Globus pallidus (tissue), 1 donor: ENCODE data around the gene FITM2.
"Not testable (repeated sequence)": the region's sequence is repeated elsewhere in the genome, so short reads cannot be mapped to it uniquely, and the experiment has no call there.

Source experiments
- DNase-seq: peaks from one replicate; pipeline ENCODE4 v3.0.0-alpha.2; 2015; ENCODE audit warnings: low spot score

The FITM2 gene

DNA sequence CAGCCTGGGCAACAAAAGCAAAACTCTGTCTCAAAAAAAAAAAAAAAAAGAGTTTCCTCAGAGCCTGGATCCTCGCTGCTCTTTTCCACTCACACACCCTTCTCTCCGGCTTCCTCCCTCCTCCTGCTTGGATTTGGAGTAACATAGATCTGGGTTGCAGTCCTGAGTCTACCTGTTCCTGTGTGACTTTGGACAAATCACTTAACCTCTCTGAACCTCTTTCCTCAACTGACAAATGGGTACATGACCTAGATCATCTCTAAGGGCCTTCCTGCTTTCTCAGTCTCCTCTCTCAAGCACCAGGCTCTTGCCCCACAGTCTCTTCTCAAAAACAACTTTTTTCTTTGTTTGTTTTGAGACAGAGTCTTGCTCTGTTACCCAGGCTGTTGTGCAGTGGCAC, 20.2 kb upstream of the FITM2 start:
- DNase-seq, result no peak

DNA sequence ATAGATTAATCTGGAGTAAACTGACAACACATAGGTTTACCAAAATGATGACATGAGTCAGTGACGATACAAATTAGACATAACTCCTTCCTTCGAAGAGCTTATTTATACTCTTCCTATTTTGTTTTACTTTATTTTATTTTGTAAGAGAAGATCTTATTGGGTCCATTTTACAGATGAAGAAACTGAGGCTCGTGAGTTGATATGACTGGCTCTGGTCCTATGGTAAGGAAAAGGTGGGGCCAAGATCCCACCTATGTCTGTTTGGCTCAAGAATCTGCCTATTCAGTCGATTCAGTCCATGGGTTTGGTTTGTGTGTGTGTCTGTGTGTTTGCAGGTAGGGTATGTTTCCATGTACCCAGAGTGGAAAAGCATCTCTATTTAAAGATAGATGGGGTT, 17.4 kb upstream of the FITM2 start:
- no peak for DNase-seq

DNA sequence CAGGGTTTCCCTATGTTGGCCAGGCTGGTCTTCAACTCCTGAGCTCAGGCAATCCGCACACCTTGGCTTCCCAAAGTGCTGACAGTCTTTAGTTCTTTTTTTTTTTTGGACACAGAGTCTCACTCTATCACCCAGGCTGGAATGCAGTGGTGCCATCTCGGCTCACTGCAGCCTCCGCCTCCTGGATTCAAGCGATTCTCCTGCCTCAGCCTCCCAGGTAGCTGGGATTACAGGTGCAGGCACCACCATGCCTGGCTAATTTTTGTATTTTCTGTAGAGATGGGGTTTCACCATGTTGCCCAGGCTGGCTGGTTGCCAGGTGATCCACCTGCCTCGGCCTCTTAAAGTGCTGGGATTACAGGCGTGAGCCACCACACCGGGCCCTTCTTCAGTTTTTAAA, 16.7 kb upstream of the FITM2 start:
- DNase-seq, result not testable (repeated sequence)

DNA sequence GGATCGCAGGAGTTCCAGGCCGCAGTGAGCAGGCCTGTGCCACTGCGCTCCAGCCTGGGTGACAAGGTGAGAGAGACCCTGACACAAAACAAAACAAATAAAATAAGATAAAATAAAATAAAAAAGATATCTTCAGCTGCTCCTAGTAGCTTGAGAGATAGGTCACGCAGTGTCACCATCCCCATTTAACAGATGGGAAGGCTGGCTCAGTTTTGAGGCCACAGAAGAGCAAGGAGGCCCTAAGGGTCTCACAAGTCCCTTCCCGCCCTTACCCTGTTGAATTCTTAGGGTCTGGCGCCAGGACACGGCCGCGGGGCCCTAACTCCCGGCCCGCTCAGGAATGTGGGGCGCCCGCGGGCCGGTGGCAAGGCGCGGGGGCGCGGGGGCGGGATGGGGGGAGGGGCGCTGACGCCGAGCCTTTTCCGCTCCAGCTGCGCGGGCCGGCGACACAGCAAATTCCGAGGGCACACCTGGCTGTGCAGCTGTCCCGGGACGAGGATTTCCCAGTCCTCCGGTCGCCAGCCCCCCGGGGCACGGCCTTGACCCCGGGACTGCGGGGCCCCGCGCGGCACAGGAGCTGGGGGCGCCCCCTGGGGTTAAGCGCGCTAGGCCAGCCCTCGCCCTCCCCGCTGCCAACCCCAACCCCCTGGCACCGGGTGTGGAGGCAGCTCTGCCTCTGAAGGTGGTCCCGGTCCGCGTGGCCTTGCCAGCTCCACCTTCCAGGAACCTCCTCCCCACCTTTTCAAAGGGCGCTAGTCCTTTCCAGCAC, 15.6 kb upstream of the FITM2 start:
- DNase-seq, result no peak

DNA sequence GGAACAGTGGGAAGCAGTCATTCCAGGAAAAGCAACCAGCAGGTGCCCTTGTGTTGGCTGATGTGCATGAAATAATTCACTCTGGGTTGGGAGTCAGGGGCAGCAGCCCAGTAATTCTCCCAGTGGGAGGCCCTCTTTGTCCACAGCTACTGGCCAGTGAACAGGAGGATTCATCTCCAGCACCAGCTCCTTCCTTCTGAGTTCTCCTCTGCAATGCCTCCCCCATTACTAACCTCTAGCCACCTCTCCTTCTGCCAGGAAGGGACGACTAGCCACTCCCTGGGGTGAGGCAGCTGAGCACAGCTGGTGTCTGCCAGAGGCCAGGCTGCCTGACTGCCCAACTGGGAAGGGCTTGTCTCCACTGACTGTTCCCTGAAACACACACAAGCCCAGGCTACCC, 13.3 kb upstream of the FITM2 start:
- no peak for DNase-seq

DNA sequence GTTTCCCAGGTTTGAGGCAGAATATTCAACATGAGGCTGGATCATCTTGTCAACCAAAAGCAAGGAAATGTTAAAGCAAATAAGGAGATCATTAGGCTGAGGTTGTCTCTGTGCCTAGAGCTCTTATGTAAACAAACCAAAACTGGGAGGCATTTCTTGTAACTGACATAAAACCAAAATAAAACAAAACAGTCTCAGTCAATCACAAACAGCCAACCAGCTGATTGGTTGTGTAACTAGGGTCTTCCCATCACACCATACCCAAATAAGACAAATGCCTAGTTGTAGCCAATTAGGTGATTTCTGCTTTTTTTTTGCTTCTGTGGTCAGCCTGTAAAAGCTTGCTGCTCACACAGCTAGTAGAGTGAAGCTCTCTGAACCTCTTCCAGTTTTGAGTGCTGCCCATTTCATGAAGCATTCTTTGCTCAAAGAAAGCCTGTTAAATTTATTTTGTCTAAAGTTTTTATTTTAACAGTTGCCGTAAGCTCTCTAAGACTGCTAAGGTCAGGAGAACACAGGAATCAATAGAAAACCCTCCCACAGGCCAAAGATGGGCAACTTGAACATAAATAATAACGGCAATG, 8.9 kb upstream of the FITM2 start:
- no peak for DNase-seq

DNA sequence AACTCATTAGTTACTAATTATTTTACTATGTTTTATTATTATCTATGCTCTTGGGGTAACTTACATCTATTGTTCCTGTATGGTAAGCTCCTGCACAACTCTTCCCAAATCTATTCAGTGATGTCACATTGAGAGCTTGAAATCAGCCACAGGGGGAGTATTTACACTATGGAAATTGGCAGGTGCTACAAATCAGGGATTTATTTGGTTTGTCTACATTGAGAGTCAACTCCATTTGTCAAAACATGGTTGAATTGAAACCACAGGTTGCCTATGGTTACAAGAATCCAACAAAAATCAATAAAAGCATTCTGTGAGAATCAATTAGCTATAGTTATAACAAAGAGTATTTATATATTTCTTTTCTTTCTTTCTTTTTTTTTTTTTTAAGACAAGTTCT, 3.9 kb upstream of the FITM2 start:
- DNase-seq, result no peak

DNA sequence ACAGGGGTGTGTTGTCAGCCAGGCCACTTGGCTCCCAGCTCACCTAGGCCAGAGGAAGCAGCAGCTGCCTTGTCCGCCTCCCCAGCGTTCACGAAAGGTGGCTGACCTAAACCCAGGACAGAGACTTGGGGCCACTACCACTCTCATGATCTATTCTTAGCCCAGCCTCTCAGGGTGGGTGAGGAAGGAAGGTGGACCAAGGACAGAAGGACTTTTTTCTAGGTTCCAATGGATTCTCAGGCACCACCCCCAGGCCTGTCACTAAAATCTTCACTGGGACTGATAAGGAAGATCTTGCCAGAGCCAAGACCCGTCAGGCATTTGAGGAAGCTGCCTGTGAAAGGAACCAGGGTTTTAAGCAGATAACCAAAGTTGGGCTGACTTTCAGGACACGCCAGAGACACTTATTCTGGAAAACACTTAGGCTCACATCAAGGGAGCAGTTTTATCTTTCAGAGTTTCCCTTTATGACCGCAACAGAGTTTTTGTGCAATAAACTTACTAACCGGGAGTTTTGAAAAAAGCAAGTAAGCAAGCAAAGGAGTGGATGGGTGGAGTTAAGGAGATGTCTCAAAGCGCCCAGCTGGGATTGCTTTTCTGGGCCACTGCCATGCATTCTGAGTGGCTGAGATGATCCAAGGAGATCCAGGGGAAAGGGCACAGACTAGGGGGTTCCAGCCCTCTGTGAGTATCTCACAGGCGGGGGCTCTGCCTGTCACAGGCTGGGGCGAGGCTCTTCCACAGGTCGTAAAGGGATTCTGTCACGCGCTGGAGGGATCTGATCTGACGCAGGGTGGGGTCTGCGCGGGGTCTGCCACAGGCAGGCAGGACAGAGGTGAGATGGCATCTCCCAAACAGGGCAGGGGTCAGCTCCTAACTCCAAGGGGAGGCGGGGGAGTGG, 989 bp downstream of the FITM2 start:
- DNase-seq, result peak; percentile 2

DNA sequence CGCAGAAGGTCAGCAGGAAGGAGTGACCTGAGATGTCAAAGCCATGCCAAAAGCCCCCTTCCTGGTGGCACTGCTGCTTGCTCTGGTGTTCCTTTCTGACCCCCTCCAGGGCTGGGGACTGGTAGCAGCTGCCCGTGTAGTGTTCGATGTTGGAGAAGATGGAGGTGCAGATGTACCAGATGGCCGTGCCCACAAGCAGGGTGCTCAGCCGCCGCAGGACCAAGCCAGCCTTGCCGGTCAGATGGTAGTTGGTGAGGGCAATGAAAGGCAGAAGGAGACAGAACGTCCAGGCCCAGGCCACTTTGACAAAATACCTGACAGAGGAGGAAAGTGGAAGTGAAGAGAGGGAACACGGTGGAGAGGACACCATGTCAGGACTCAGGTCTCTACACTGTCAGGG, 4.1 kb downstream of the FITM2 start:
- DNase-seq, result no peak

DNA sequence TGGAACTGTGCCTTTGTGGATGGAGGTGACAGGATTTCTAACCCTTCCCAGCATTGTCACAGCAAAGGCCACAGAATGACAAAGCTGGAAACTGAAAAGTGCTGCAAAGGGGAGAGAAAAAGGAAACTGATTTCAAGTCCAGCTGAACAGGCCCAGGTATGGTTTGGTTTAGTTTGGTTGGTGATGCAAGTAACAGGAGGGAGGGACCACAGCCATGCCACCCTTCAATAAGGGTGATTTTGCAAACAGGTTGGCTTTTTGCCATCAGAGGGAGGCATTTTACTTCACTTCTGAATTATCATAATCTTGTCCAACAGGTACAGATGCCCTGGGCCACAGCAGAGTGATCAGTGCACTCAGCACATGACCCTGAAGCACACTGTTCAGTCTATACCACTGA, 6.6 kb downstream of the FITM2 start:
- DNase-seq, result no peak

DNA sequence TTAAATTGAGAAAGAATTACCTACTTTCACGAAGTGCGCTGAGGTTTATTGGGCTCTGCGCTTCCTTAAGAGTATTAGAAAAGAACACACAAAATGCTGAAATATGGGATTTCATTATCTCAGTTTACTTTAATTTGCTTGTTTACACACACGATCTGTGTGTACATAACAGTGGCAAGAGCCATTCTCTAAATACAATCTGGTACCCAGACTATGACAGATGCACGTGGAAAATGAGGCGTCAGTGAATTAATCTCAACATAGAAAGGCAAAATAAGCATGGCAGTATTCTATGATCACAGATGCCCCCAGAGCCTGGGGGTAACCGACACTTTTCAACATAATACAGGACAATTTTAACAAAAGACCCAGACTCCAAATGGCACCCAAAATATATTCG, 8.3 kb downstream of the FITM2 start:
- DNase-seq, result no peak

DNA sequence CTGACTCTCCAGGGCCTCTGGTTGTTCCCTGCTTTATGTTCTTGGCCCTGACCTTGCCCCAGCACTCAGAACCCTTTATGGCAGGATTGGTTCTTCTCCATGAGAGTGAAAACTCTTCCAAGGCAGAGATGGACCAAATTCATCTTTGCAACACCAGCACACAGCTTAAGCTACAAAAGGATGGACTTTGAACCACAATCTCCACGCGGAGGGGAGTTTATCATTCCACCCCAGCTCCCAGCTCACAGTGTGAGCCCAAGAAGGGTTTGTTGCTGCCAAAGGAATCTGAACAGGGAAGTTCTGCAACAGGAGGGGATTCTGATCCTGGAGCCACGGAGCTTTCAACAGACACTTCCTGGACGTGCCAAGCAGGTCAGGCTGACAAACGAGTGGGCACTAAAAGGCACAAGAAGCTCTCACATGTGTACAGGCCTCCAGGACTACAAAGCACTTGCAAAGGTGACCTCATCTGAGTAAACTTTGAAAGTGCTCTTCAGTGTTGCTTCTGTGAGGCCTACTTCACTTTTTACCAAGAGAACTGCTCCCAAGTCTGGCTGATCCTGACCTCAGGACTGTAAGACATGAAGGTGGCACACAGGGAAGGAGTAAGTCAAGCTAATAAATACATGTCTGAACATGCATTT, 8.9 kb downstream of the FITM2 start:
- no peak for DNase-seq

DNA sequence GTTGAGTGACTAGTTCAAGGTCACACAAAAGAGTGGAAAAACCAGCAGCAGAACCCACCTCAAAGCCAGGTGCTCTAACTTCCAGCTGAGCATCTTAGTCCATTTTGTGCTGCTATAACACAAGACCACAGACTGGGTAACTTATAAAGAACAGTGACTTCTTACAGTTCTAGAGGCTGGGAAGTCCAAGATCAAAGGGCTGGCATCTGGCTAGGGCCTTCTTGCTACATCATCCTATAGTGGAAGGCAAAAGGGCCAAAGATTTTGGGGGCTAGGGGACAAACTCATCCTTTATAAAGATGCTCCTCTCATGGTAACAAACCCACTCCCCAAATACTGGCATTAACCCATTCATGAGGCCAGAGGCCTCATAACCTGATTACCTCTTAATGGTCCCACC, 9.7 kb downstream of the FITM2 start:
- no peak for DNase-seq

DNA sequence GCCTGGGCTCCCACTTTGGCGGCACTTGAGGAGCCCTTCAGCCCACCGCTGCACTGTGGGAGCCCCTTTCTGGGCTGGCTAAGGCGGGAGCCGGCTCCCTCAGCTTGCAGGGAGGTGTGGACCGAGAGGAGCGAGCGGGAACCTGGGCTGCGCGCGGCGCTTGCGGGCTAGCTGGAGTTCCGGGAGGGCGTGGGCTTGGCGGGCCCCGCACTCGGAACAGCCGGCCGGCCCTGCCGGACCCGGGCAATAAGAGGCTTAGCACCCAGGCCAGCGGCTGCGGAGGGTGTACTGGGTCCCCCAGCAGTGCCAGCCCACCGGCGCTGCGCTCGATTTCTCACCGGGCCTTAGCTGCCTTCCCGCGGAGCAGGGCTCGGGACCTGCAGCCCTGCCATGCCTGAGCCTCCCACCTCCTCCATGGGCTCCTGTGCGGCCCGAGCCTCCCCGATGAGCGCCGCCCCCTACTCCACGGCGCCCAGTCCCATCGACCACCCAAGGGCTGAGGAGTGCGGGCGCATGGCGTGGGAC, 11.9 kb downstream of the FITM2 start:
- DNase-seq, result not testable (repeated sequence)

DNA sequence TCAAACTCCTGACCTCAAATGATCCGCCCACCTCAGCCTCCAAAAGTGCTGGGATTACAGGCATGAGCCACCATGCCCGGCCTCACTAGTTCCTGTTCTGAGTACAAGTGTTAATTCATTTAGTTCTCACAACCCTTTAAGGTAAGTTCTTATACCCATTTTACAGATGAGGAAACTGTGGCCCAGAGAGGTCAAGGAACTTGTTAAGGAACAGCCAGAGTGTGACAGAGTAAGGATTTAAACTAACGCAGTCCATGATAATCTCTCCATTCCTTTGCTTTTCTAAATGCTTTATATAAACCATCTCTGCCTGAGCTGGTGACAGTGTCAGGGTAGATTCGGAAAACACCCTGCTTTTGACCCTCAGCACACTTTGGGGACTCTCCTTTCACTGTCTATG, 13.3 kb downstream of the FITM2 start:
- DNase-seq, result no peak

DNA sequence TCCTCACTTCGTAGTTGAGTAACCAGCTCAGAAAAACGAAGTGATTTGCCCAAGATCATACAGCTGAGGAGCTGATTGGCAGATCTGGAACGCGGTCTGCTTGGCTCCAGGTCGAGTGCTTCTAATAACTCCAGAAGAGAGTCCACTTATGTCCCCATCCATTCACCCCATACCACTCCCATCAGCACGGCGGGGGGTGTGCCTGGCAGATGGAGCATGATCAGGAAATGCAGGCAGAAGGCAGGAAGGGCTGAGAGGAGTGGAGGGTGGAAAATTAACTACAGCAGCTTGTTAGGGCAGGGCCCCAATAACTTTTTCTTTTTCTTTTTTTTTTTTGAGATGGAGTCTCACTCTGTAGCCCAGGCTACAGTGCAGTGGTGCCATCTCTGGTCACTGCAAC, 15.0 kb downstream of the FITM2 start:
- no peak for DNase-seq

DNA sequence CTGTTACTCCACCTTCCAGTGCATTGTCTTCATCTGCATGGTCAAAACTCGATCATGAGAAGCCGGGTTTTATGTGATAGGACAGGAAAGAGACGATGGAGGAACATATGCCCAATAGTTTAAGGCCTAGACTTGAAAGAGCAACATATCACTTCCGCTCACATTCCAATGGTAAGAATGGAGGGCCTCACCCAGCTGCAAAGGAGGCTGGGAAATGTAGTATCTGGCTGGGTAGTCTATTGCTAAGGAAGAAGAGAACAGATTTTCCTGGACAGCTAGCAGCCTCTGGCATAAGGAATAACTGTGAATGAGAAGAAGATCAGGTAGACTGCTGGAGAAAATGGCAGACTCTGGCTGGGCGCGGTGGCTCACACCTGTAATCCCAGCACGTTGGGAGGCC, 19.2 kb downstream of the FITM2 start:
- DNase-seq, result no peak

DNA sequence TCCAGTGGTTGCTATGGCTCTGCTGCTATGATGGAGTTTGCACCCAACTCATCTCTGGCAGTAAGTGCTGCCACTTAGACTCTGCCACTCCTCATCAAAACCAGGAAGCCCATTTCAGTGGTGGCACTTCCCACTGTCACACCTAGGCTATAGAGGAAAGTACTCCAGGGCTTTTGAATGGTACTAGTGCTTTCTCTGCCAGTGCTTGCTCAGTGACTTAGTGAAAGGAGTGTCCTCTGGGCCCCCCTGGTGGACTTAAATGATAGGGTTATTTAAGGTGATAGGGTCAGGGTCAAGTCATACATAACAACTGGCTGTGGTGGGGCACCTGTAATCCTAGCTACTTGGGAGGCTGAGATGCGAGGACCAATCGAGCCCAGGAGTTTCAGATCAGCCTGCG, 22.8 kb downstream of the FITM2 start:
- DNase-seq, result no peak

DNA sequence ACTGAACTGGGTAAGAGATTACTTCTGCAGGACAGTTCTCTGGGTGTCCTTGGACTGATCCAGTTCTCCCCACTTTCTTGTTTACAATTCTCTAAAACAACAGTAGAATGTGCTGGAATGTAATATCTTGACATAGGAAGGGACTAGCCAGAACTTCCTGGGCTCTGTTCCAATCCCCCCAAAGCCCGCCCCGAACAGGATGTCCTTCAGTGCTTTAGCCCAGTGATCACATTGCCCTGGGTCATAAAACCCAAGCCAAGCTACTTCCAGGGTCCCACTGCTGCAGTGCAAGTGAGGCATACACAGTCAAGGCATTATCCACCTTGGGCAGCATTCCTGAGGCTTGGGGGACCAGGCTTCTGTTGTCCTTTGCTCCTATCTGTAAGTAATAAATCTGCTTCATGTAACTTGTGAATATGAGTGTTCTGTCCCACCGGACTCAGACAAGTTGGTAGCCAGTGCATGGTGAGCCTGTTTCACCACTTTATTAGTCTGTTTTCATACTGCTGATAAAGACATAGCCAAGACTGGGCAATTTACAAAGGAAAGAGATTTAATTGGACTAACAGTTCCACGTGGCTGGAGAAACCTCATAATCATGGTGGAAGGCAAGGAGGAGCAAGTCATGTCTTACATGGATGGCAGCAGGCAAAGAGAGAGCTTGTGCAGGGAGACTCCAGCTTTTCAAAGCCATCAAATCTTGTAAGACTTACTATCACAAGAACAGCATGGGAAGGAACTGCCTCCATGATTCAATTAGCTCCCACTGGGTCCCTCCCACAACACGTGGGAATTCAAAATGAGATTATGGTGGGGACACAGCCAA, 23.5 kb downstream of the FITM2 start:
- DNase-seq, result no peak

DNA sequence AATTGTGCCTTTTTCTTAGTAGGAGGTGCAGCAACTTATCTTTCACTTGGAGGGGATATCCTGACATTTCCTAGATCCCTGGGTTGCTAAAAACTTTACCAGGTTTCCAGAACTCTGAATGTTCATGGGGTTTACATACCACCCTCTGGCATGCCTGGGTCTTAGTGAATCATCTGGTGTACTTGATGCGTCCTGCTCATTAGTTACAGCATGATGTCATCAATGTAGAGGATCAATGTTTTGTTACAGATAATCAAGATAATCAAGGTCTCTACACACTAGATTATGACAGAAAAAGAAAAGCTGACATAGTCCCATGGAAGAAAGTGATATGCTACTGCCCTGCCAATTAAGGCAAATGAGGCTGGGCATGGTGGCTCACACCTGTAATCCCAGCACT, 27.0 kb downstream of the FITM2 start:
- DNase-seq, result no peak

DNA sequence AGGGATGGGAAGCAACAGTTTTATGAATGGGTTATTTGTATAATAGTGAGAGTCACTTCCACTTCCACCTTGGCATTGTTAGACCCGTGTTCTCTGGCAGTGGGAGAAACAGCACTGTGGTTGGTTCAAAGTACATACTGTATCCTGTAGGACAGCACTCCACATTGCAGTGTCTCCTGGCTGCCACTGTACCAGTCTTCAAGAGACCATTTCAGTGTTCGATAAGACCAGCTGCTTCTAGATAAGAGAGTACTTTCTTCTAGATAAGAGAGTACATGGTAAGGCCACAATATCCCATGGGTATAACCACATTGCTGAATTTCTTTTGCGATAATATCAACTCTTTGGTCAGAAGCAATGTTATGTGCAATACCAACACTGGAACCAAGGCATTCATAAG, 28.8 kb downstream of the FITM2 start:
- DNase-seq, result no peak
